ENCODE results near the gene SHD. TPM values are rescaled to one million over a fixed set of nuclear protein-coding genes. Genes with fewer than 3 reads are reported as not detected.

Gene SHD
- total RNA-seq, 1 experiment from 2014 or later = 101 TPM

DNA sequence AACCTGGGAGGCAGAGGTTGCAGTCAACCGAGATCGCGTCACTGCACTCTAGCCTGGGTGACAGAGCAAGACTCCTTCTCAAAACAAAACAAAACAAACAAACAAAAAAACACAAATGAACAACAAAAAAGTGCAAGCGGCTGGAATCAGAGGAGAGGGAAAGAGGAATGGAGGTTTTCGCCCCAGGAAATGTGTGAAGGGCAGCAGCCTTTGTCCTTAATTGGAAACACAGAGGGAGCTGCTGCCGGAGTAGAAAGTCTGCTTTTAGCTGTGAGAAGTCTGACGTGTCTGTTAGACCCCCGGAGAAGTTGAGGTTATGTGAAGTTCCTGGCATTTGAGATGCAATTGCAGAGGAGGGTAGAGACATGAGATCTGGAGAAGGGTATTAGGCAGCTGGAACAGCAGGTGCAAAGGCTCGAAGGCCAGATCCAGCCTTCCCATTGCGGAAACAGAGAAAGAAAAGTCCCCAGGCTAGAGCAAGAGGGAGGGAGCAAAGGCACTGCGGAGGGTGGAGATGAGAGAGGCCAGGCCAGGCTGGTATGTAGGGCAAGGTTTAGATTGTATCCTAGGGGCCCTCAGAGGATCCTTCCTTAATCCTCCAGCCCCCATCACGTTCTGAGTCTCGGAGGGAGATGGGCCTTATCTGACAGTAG, 22.6 kb downstream of the SHD start:
- Histone ChIP-seq H3K27ac (no peak overlapping the region), H3K4me1 (peaks cover 8% of the 10 kb centered on the region), H3K27me3 (no peaks in the 10 kb centered on the region), H3K4me3 (no peak overlapping the region), H3K36me3 (no peaks in the 10 kb centered on the region), H3K9me3 (replicated peaks) (no peaks in the 10 kb centered on the region)
- DNase-seq = peak; percentile 70 to 85

DNA sequence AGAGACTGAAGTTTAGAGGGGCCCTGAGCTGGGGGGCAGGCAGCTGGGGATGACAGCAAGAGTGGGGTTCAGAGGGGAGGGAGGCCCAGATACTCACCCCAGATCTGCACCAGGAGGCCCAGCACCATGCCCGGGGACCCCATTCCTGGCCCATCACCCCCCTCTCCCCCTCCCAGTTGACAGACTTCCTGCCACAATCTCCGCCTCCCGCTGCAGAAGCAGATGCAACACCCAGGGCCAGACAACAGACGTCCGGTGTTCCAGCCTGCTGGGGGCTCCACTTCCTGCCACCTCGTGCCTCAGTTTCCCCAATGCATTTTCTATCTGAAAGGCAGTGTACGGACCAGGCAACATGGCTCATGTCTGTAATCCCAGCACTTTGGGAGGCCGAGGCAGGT, 23.2 kb downstream of the SHD start, which contains the start of gene TMIGD2:
TMIGD2 (minus strand) TSS at position 147 of the 398 bp plus-strand sequence; CDS start at position 143, 4 bp downstream.
- H3K27ac ChIP-seq = no peak within 1 kb of the TSS
- H3K9me3 ChIP-seq (replicated peaks) = no peaks in the 10 kb centered on the region
- peak in 1 of 2 experiments; percentile 41 for DNase-seq

DNA sequence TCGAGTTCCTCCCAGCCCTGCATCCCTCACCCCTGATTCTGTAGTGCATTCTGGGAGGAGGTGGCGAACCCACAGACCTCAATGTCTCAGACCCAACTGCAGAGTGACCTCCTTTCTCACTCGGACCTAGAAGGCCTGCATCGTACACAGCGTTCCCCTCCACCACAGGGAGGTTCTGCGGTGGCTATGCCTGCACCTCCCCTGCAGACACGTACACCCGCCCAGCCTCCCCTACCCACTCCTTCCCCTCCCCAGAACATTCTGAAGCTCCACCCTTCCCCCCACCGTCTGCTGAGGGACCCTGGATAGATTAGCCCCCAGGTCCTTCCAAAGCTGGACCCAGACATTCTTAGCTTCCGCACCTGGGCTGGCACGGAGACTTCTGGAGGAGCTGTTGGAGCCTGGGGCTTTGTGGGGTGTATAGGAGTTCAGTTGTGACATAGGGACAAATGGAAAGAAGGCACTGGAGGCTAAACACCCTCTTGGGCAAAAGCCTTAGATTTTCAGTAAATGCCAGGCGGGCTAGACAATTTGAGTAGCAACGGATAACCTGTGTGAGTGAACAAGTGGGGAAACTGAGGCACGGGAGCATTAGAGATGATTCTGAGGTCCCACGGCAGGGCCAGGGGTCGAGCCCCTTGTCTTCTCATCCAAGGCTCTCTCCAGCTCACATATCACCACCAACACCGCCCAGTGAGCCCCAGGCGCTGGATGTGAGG, 24.9 kb downstream of the SHD start:
- DNase-seq = no peak
- H3K27ac ChIP-seq = no peak overlapping the region
- H3K9me3 ChIP-seq (replicated peaks) = no peaks in the 10 kb centered on the region
- peak overlapping the region; percentile 54 for H3K4me3 ChIP-seq
- peaks cover 7% of the 10 kb centered on the region for H3K4me1 ChIP-seq
- no peaks in the 10 kb centered on the region for H3K36me3 ChIP-seq
- no peaks in the 10 kb centered on the region for H3K27me3 ChIP-seq

More for the DNA sequence above, 23.2 kb downstream of the SHD start, which contains the start of gene TMIGD2:
- H3K27me3 ChIP-seq = no peaks in the 10 kb centered on the region
- H3K4me3 ChIP-seq = no peak within 1 kb of the TSS
- peaks cover 7% of the 10 kb centered on the region for H3K4me1 ChIP-seq
- H3K36me3 ChIP-seq = no peaks in the 10 kb centered on the region

DNA sequence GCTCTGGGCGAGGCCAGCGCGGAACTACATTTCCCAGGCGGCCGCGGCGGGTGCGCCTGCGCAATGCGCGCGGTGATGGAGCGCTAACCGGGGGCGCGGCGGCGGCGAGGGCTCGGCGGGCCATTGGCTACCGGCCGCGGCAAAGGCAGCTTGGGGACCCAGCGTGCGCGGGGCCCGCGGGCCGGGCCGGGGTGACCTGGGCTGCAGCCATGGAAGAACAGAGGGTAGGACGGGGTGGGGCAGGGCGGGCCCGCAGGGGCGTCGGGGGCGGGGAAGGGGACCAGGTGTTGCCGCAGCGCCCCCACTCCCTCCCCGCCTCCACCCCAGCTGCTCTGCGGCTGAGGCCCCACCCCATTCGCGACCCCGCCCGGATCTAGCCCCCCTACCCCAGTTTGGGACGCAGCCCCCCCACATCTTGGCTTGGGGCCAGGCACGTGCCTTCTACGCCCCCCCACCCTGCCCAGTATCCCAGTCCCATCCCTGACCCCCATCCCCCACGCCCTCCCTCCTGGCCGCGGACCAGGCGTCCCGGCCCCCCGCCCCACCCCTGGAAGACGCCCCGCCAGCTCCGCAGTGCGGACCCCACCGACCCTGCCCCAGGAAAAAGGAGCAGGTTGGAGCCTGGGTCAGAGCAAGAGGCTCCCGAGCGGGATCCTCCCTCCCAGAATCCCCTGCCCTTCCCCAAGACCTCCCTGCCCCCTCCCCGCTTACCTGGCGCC, 25.6 kb downstream of the SHD start, which contains the start of gene FSD1:
FSD1 (plus strand) TSS at position 61 of the 719 bp plus-strand sequence; CDS start at position 210, 149 bp downstream.
- Histone ChIP-seq H3K36me3 (no peaks in the 10 kb centered on the region), H3K27me3 (no peaks in the 10 kb centered on the region), H3K9me3 (replicated peaks) (no peaks in the 10 kb centered on the region), H3K27ac (no peak within 1 kb of the TSS), H3K4me1 (peaks cover 7% of the 10 kb centered on the region), H3K4me3 (peak within 1 kb of the TSS; percentile 54)
- DNase-seq = peak; percentile 79 to 87

DNA sequence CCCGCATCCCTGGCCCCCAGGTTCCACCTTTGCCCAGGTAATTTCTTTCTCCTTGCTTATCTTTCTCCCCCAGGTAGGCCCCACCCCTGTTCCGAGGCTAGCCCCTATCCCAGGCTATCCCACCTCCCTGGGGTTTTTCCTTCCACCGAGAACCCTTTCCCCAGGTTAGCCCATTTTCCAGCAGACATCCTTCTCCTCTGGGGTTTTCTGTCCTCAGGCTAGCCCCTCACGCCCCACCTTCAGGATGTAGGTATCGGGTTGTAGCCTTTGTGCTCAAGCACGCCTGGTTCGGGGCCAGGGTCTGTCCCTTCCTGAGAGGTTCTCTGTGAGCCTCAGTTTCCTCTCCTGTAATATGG, 26.2 kb downstream of the SHD start:
- Histone ChIP-seq H3K9me3 (replicated peaks) (no peaks in the 10 kb centered on the region), H3K4me3 (no peak overlapping the region), H3K4me1 (peaks cover 7% of the 10 kb centered on the region), H3K36me3 (peaks cover 2% of the 10 kb centered on the region; the same call in 1 of the 2 replicates), H3K27ac (no peak overlapping the region), H3K27me3 (no peaks in the 10 kb centered on the region)
- no peak for DNase-seq

DNA sequence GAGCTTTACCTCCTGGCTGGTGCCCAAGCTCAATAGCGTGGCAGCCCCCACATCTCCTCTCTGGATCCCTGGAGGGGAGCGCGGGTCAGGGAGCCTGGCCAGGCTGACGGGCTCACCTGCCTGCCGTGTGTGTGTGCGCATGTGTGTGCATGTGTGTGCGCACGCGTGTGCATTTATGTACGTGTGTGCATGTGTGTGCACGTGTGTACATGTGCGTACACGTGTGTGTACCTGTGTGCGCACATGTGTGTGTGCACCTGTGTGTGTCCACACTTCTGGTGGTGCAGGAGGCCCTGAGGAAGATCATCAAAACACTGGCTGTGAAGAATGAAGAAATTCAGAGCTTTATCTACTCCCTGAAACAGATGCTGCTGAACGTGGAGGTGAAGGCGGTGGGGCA, 26.6 kb downstream of the SHD start:
- DNase-seq = no peak
- no peaks in the 10 kb centered on the region for H3K9me3 ChIP-seq (replicated peaks)
- H3K4me3 ChIP-seq = no peak overlapping the region
- peaks cover 7% of the 10 kb centered on the region for H3K4me1 ChIP-seq
- H3K36me3 ChIP-seq = peaks cover 7% of the 10 kb centered on the region; the same call in 1 of the 2 replicates
- H3K27me3 ChIP-seq = no peaks in the 10 kb centered on the region
- H3K27ac ChIP-seq = no peak overlapping the region

DNA sequence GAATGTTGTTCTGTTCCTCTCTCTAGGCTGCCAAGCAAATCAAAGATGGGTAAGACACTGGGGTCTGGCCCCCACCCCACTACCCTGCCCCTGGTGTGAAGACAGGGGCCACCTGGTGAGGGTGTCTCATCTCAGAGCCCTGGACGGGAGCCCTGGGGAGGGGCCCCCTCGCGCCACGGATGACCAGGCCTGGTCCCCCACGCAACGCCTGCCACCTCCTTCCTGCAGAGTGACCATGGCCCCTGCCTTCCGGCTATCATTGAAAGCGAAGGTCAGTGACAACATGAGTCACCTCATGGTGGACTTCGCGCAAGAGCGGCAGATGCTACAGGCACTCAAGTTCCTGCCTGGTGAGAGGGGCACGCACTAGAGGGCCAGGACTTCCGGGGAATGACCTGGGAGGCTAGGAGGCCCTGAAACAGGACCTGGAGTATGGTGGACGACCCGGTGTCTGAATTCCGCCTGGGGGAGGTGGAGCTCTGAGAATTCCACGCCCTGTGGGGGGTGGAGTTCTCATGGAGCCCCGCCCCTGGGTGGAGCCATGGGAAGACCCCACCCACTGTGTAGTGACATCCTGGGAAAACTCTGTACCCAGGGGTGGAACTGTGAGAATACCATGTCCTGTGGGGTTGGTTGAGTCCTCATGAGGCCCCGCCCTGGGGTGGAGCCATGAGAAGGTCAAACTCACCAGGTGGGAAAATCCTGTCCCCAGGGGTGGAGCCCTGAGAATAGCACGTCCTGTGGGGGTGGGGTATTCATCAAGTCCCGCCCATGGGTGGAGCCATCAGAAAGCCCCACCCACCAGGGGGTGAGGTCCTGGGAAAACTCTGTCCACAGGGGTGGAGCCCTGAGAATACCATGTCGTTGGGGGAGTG, 31.4 kb downstream of the SHD start:
- peak; percentile 42 to 45 for DNase-seq

DNA sequence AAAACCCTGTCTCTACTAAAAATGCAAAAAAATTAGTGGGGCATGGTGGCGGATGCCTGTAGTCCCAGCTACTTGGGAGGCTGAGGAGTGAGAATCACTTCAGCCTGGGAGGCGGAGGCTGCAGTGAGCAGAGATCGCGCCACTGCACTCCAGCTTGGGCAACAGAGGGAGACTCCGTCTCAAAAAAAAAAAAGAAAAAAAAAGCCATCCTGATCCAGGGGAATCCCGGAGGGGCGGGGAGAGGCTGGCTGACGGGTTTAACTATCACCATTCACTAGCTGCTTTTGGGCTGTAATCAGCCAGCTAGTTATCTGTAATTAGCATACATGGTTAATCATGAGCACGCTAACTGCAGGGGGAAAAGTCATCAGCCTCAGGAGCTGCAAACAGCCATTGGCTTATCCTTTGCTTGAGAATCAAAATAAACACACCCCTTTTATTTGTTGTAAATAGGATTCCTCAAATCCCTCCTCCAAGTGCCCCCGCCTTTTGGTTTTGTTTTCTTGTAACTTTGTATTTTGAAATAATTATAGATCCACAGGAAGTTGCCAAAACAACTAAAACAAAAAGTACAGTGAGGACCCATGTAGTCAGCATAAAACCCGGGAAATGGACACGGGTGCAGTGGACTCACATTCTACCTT, 34.9 kb downstream of the SHD start:
- H3K9me3 ChIP-seq (replicated peaks) = no peaks in the 10 kb centered on the region
- no peak overlapping the region for H3K4me3 ChIP-seq
- H3K27me3 ChIP-seq = no peaks in the 10 kb centered on the region
- no peaks in the 10 kb centered on the region for H3K4me1 ChIP-seq
- H3K36me3 ChIP-seq = peaks cover 30% of the 10 kb centered on the region
- H3K27ac ChIP-seq = no peak overlapping the region
- no peak for DNase-seq

More for the DNA sequence above, 31.4 kb downstream of the SHD start:
- no peaks in the 10 kb centered on the region for H3K27me3 ChIP-seq
- H3K27ac ChIP-seq = no peak overlapping the region
- H3K4me1 ChIP-seq = no peaks in the 10 kb centered on the region
- peaks cover 13% of the 10 kb centered on the region; the same call in 1 of the 2 replicates for H3K36me3 ChIP-seq
- no peak overlapping the region for H3K4me3 ChIP-seq
- no peaks in the 10 kb centered on the region for H3K9me3 ChIP-seq (replicated peaks)

DNA sequence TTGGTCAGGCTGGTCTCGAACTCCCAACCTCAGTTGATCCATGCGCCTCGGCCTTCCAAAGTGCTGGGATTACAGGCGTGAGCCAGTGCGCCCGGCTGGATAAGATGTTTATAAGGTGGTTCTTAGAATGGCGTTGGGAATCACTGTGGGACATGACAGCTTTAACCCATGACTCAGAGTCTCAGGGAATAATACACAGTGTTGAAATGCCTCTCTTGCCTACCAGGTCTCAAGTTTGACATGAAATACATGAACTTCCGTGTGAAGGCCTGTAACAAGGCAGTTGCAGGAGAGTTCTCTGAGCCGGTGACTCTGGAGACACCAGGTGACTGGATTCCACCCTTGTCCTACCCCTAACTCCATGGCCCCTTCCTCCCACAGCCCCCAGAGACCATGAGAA, 37.9 kb downstream of the SHD start:
- Histone ChIP-seq H3K4me1 (no peaks in the 10 kb centered on the region), H3K27me3 (no peaks in the 10 kb centered on the region), H3K27ac (no peak overlapping the region), H3K4me3 (no peak overlapping the region), H3K36me3 (peaks cover 17% of the 10 kb centered on the region), H3K9me3 (replicated peaks) (no peaks in the 10 kb centered on the region)
- DNase-seq = no peak

DNA sequence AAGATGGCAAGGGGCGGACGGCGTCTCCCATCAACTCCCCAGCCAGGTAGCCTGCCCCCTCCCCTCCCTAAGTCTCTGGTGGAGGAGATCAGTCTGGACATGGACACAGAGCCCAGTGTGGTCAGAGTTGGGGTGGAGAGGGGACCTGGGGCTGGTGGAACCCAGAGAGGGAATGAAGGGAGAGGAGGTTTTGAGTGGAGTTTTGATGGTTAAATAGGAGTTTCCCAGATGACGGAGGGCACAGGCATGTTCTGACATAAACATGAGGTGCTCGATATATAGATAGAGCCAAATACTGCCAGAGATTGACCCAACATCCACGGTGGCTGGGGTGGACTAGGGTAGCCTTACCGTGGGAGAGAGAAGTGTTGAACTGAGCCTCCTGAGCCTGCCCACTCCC, 39.4 kb downstream of the SHD start:
- Histone ChIP-seq H3K9me3 (replicated peaks) (no peaks in the 10 kb centered on the region), H3K36me3 (peaks cover 17% of the 10 kb centered on the region), H3K27me3 (no peaks in the 10 kb centered on the region), H3K4me1 (no peaks in the 10 kb centered on the region), H3K4me3 (no peak overlapping the region), H3K27ac (no peak overlapping the region)
- no peak for DNase-seq

DNA sequence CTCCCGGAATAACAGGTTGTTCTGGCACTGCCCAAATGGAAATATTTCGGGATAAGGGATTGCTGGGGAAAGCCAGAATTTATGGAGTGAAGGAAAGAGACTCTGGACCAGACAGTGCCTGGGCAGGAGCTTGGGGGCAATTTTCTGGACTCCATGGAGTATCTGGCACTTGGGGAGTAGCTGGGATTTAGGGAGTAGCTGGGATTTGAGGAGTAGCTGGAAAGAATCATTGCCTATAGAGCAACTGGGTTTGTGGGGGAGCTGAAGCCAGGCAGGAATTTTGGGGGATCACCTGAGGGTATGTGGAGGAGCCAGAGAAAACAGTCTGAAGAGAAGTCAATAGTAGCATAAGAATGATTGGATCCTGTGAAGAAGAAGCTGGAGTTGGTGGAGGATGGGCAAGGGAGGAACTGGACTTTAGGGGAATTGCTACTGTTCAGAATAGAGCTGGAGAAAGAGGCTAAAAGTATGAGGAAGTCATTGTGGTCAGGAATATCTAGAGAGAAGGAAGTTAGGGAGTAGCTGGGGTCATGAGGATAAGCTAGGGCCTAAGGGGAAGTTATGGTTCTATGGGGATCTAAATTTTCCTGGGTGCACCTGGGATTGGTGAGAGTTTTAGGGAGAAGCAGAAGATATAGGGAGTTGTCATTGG, 40.1 kb downstream of the SHD start:
- Histone ChIP-seq H3K4me1 (no peaks in the 10 kb centered on the region), H3K27ac (no peak overlapping the region), H3K9me3 (replicated peaks) (no peaks in the 10 kb centered on the region), H3K4me3 (no peak overlapping the region), H3K27me3 (no peaks in the 10 kb centered on the region), H3K36me3 (peaks cover 17% of the 10 kb centered on the region)
- DNase-seq = no peak

DNA sequence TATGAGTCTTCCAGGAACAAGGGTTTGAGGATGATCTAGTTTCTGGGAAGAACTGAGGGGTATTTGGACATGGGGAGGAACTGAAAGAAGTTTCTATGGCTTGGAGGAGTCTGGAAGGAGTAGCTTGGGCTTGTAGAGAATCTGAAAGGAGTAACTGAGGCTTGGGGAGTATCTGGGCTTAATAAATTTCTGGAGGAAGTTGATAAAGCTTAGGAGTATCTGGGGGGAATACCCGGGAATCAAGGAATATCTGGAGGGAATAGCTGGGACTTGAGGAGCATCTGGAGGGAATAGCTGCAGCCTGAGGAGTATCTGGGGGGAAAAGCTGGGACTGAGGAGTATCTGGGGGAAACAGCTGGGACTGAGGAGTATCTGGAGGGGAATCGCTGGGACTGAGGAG, 41.4 kb downstream of the SHD start:
- no peak for DNase-seq
- Histone ChIP-seq H3K36me3 (peaks cover 17% of the 10 kb centered on the region), H3K9me3 (replicated peaks) (no peaks in the 10 kb centered on the region), H3K4me1 (no peaks in the 10 kb centered on the region), H3K27me3 (no peaks in the 10 kb centered on the region), H3K27ac (no peak overlapping the region), H3K4me3 (no peak overlapping the region)

DNA sequence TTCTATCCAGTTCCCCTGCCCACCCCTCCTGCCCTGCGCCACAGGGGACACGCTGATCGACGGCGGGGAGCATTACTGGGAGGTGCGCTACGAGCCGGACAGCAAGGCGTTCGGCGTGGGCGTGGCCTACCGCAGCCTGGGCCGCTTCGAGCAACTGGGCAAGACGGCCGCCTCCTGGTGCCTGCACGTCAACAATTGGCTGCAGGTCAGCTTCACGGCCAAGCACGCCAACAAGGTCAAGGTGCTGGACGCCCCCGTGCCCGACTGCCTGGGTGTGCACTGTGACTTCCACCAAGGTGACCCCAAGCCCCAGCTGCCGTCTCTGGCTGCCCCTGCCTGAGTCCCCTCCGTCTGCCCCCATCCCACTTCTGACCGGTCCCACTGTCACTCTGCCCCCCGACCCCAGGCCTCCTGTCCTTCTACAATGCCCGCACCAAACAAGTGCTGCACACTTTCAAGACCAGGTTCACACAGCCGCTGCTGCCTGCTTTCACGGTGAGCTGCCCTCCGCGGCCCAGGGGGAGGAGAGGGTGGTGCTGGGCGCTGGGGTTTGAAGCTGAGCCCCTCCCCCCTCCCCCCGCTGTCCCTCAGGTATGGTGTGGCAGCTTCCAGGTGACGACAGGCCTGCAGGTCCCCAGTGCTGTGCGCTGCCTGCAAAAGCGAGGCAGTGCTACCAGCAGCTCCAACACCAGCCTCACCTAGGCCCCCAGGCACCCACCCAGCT, 44.0 kb downstream of the SHD start:
- Histone ChIP-seq H3K27me3 (no peaks in the 10 kb centered on the region), H3K4me1 (0 out of 2 replicates have a peak, but pooled peaks cover 2% of the 10 kb centered on the region), H3K36me3 (peaks cover 2% of the 10 kb centered on the region; the same call in 1 of the 2 replicates)

More for the DNA sequence above, 44.0 kb downstream of the SHD start:
- Histone ChIP-seq H3K27ac (no peak overlapping the region), H3K4me3 (no peak overlapping the region), H3K9me3 (replicated peaks) (no peaks in the 10 kb centered on the region)
- DNase-seq = no peak

Data from SJCRH30 (cell line).